H1 (cell line): Measurements from ENCODE around the gene HOXB8. TPM values are rescaled to one million over a fixed set of nuclear protein-coding genes. Genes with fewer than 3 reads are reported as not detected.

Source experiments
- CTCF ChIA-PET: fragments of 300-600 bp; sonication (Branson Sonifier 250); formaldehyde crosslinking; loops from one replicate; lab custom pipeline; 2021; ENCODE audit not compliant: partially characterized antibody; lab: Charles Lee
- POLR2A ChIA-PET: fragments of 300-600 bp; sonication (Branson Sonifier 250); formaldehyde crosslinking; loops from one replicate; lab custom pipeline; 2021; ENCODE audit warnings: inconsistent platforms; ENCODE audit not compliant: partially characterized antibody; lab: Charles Lee
- DNase-seq, 2 experiments: peaks; one replicate each; pipeline versions ENCODE4 v3.0.0 to v3.0.0-alpha.2; 2010 to 2022; ENCODE audit warnings: low spot score in 2 of 2, low read depth in 1 of 2, mixed read lengths in 1 of 2
- FAIRE-seq: peaks from 2 replicates; lab custom pipeline; 2011; peaks lifted over from hg19 to GRCh38; lab: Jason Lieb, UNC
- H2AFZ ChIP-seq: 2 replicates; pipeline ENCODE4 v1.8.1; 2012; ENCODE audit warnings: low read length, inconsistent platforms
- H2AK5ac ChIP-seq: 2 replicates; pipeline ENCODE4 v1.6.1; 2013; ENCODE audit warnings: low read depth, low read length
- H2BK120ac ChIP-seq: replicated peaks from 2 replicates; pipeline ENCODE3; 2013; ENCODE audit warnings: low read depth, low read length, inconsistent platforms
- H2BK12ac ChIP-seq: 2 replicates; pipeline ENCODE4 v1.6.1; 2013; ENCODE audit warnings: low read depth, low read length
- H2BK15ac ChIP-seq: 2 replicates; pipeline ENCODE4 v1.6.1; 2013; ENCODE audit warnings: low read length
- H2BK20ac ChIP-seq: 2 replicates; pipeline ENCODE4 v1.6.1; 2013; ENCODE audit warnings: low read length
- H2BK5ac ChIP-seq: 2 replicates; pipeline ENCODE4 v1.6.1; 2013; ENCODE audit warnings: low read depth, low read length
- H3K14ac ChIP-seq: 2 replicates; pipeline ENCODE4 v1.6.1; 2013; ENCODE audit warnings: inconsistent platforms; ENCODE audit not compliant: insufficient read length
- H3K18ac ChIP-seq: 2 replicates; pipeline ENCODE4 v1.6.1; 2013; ENCODE audit warnings: low read length; ENCODE audit errors: extremely low read depth
- H3K23ac ChIP-seq: 2 replicates; pipeline ENCODE4 v1.6.1; 2013; ENCODE audit warnings: inconsistent platforms; ENCODE audit not compliant: insufficient read length
- H3K23me2 ChIP-seq: 2 replicates; pipeline ENCODE4 v1.6.1; 2013; ENCODE audit warnings: low read depth, low read length
- H3K27ac ChIP-seq: 2 replicates; pipeline ENCODE4 v1.6.1; 2011; ENCODE audit warnings: low read depth, low read length, inconsistent platforms
- H3K27me3 ChIP-seq, 4 experiments: replicated peaks in 1 of 4; 1 replicate in 1 of 4; 2 replicates in 3 of 4; pipeline versions ENCODE4 v1.6.1 to v1.8.1; 2011 to 2013; ENCODE audit warnings: low read length in 3 of 4, mild to moderate bottlenecking in 3 of 4, inconsistent platforms in 2 of 4, mixed read lengths in 2 of 4, moderate library complexity in 1 of 4; ENCODE audit not compliant: control insufficient read depth in 3 of 4, insufficient read depth in 3 of 4; ENCODE audit errors: extremely low read depth in 1 of 4
- H3K36me3 ChIP-seq, 4 experiments: 2 replicates each; pipeline versions ENCODE4 v1.6.1 to v1.8.1; 2011 to 2013; ENCODE audit warnings: mild to moderate bottlenecking in 4 of 4, low read length in 3 of 4, moderate library complexity in 2 of 4, control low read depth in 1 of 4, inconsistent platforms in 1 of 4; ENCODE audit not compliant: insufficient read depth in 4 of 4, control insufficient read depth in 2 of 4
- H3K4ac ChIP-seq: replicated peaks from 2 replicates; pipeline ENCODE3; 2013; ENCODE audit warnings: low read length, low read depth, mixed read lengths, inconsistent platforms; ENCODE audit not compliant: insufficient read length
- H3K4me1 ChIP-seq, 4 experiments: replicated peaks in 1 of 4; 1 replicate in 1 of 4; 2 replicates in 3 of 4; pipeline versions ENCODE4 v1.6.1 to v1.8.1; 2011 to 2013; ENCODE audit warnings: low read length in 3 of 4, inconsistent platforms in 2 of 4, mixed read lengths in 1 of 4; ENCODE audit not compliant: insufficient read depth in 4 of 4, control insufficient read depth in 3 of 4
- H3K4me2 ChIP-seq, 2 experiments: 2 replicates each; pipeline versions ENCODE4 v1.6.1 to v1.8.1; 2011 to 2013; ENCODE audit warnings: low read depth in 2 of 2, low read length in 2 of 2, control low read depth in 1 of 2, inconsistent platforms in 1 of 2, mild to moderate bottlenecking in 1 of 2; ENCODE audit not compliant: insufficient read depth in 1 of 2
- H3K4me3 ChIP-seq, 4 experiments: fragments of 200-600, 300-600 bp in 1 of 4; sonication (generic), shearing (Covaris generic), sonication (Bioruptor Twin) in 1 of 4; 2 replicates each; pipeline versions ENCODE4 v1.5.1 to v1.8.1; 2011 to 2016; ENCODE audit warnings: low read length in 4 of 4, low read depth in 3 of 4, control low read depth in 2 of 4, inconsistent platforms in 2 of 4, mild to moderate bottlenecking in 2 of 4, mixed read lengths in 1 of 4, moderate library complexity in 1 of 4; ENCODE audit not compliant: insufficient read depth in 2 of 4; ENCODE audit errors: extremely low read depth in 1 of 4
- H3K56ac ChIP-seq: replicated peaks from 2 replicates; pipeline ENCODE3; 2013; ENCODE audit warnings: low read depth, mild to moderate bottlenecking, mixed read lengths, low read length, inconsistent platforms; ENCODE audit not compliant: insufficient read length
- H3K79me1 ChIP-seq: 2 replicates; pipeline ENCODE4 v1.6.1; 2013; ENCODE audit warnings: low read depth, low read length, control low read depth
- H3K79me2 ChIP-seq, 2 experiments: 2 replicates each; pipeline versions ENCODE4 v1.6.1 to v1.8.1; 2012 to 2013; ENCODE audit warnings: low read length in 2 of 2, mild to moderate bottlenecking in 2 of 2, inconsistent platforms in 1 of 2; ENCODE audit not compliant: insufficient read depth in 2 of 2, control insufficient read depth in 1 of 2
- H3K9ac ChIP-seq, 4 experiments: replicated peaks in 1 of 4; 1 replicate in 1 of 4; 2 replicates in 3 of 4; pipeline versions ENCODE4 v1.6.1 to v1.8.1; 2011 to 2013; ENCODE audit warnings: low read depth in 3 of 4, low read length in 3 of 4, control low read depth in 2 of 4, mild to moderate bottlenecking in 2 of 4, moderate library complexity in 2 of 4, inconsistent platforms in 1 of 4; ENCODE audit errors: extremely low read depth in 1 of 4
- H3K9me3 ChIP-seq, 2 experiments: 2 replicates each; pipeline versions ENCODE4 v1.6.1 to v1.8.1; 2012 to 2013; ENCODE audit warnings: mild to moderate bottlenecking in 2 of 2, moderate library complexity in 2 of 2, control low read depth in 1 of 2, inconsistent platforms in 1 of 2, low read depth in 1 of 2, low read length in 1 of 2, mixed read lengths in 1 of 2; ENCODE audit not compliant: insufficient read depth in 2 of 2
- H4K20me1 ChIP-seq, 2 experiments: replicated peaks in 1 of 2; 2 replicates each; pipeline versions ENCODE3 to v1.8.1; 2011 to 2013; ENCODE audit warnings: inconsistent platforms in 2 of 2, low read length in 2 of 2, mild to moderate bottlenecking in 1 of 2; ENCODE audit not compliant: insufficient read depth in 2 of 2, control insufficient read depth in 1 of 2
- H4K5ac ChIP-seq: 2 replicates; pipeline ENCODE4 v1.6.1; 2013; ENCODE audit warnings: low read length, low read depth, mixed read lengths, inconsistent platforms; ENCODE audit not compliant: insufficient read length
- H4K8ac ChIP-seq: 2 replicates; pipeline ENCODE4 v1.8.0; 2013; ENCODE audit warnings: mild to moderate bottlenecking, moderate library complexity, low read length, inconsistent platforms; ENCODE audit not compliant: insufficient read depth; ENCODE audit errors: extremely low read depth
- H4K91ac ChIP-seq: replicated peaks from 2 replicates; pipeline ENCODE3; 2013; ENCODE audit warnings: low read length, mixed read lengths, inconsistent platforms; ENCODE audit not compliant: insufficient read length
- BRCA1 ChIP-seq: IDR thresholded peaks from 2 replicates; pipeline ENCODE4 v1.6.1; 2012; ENCODE audit warnings: low read depth, low read length, improper control_type of control experiment
- CBX8 ChIP-seq: fragments of 300-800, 300-1000 bp; sonication (generic); IDR thresholded peaks from 2 replicates; pipeline ENCODE4 v1.7.1; 2016; ENCODE audit warnings: low read depth, low read length, borderline replicate concordance
- CEBPB ChIP-seq: IDR thresholded peaks from 2 replicates; pipeline ENCODE4 v1.6.1; 2012; ENCODE audit warnings: low read depth, low read length
- EP300 ChIP-seq, 2 experiments: IDR thresholded peaks; 1 replicate in 1 of 2; 2 replicates in 1 of 2; pipeline ENCODE4 v1.6.1; 2011 to 2012; ENCODE audit warnings: low read depth in 2 of 2, low read length in 2 of 2, mild to moderate bottlenecking in 2 of 2, borderline replicate concordance in 1 of 2, inconsistent platforms in 1 of 2, moderate library complexity in 1 of 2
- EZH2 ChIP-seq: fragments of 200-600 bp; sonication (generic); IDR thresholded peaks from 2 replicates; pipeline ENCODE4 v1.7.1; 2012; ENCODE audit warnings: low read depth, mild to moderate bottlenecking, moderate library complexity, low read length, inconsistent platforms; ENCODE audit not compliant: severe bottlenecking
- KDM5A ChIP-seq: fragments of 200-600 bp; IDR thresholded peaks from 2 replicates; pipeline ENCODE4 v1.7.1; 2012; ENCODE audit warnings: mild to moderate bottlenecking, low read length, inconsistent platforms, mixed read lengths
- SP1 ChIP-seq: IDR thresholded peaks from 2 replicates; pipeline ENCODE4 v1.6.1; 2011; ENCODE audit warnings: low read depth, low read length
- SUZ12 ChIP-seq: fragments of 200-600 bp; sonication (generic); IDR thresholded peaks from 2 replicates; pipeline ENCODE4 v1.6.1; 2012; ENCODE audit warnings: mild to moderate bottlenecking, inconsistent platforms, low read length, moderate library complexity, mixed read lengths
- TAF7 ChIP-seq: optimal IDR thresholded peaks from 2 replicates; pipeline ENCODE3; 2011; ENCODE audit warnings: low read depth, mild to moderate bottlenecking, inconsistent platforms, low read length, moderate library complexity, borderline replicate concordance
- WGBS, 2 experiments: shearing (Covaris generic) in 1 of 2; methylation state at CpG; one replicate each; pipeline versions ENCODE4 v1.1.6 to v1.1.7; 2013 to 2015; ENCODE audit warnings: low lambda C conversion rate in 2 of 2, mixed read lengths in 2 of 2, inconsistent platforms in 1 of 2, low coverage in 1 of 2, missing lambda C conversion rate in 1 of 2; ENCODE audit not compliant: insufficient replicate concordance in 2 of 2, insufficient coverage in 1 of 2, insufficient read length in 1 of 2; ENCODE audit errors: extremely low coverage in 1 of 2, missing lambda C conversion rate in 1 of 2; 5-methylcytosine and 5-hydroxymethylcytosine counted together
- polyA plus RNA-seq, 7 experiments: library from polyadenylated mRNA; depleted of rRNA in 3 of 7; stranded (reverse) in 5 of 7; unstranded in 2 of 7; fragments of >200 nt in 5 of 7; fragments of 200-250 nt in 2 of 7; gene quantifications; 1 replicate in 5 of 7; 2 replicates in 1 of 7; 4 replicates in 1 of 7; pipeline versions ENCODE4 v1.2.1 to v1.2.3, GENCODE V29; 2011 to 2013; ENCODE audit warnings: missing spikeins in 2 of 7, mixed read lengths in 2 of 7
- total RNA-seq: library from RNA; stranded (reverse); fragmentation: NEBNext Ultra II Directional; extraction: Animal tissue kit (Norgen Biotek cat#: 25700); gene quantifications from 2 replicates; pipeline ENCODE4 v1.2.1, GENCODE V29; 2021

The HOXB8 gene
- total and polyA plus RNA-seq, 2 of the 8 experiments (the other 6 are each of a cell fraction or from before 2014, with no cell fraction given), result not detected

GRCh38 chr17:48583708-48584222, 31.3 kb downstream of the HOXB8 start:
- Histone ChIP-seq H3K18ac (no peak overlapping the region), H3K79me1 (no peaks in the 10 kb centered on the region), H3K56ac (no peak overlapping the region), H3K4ac (no peak overlapping the region), H2BK12ac (no peak overlapping the region), H3K36me3 (peaks cover 0 to 16% (median 0%) of the 10 kb centered on the region in 4 experiments; a peak in 1 of 8 replicates), H3K9ac (no peak overlapping the region), H4K20me1 (peaks cover 25 to 44% of the 10 kb centered on the region in 2 experiments), H4K5ac (no peak overlapping the region), H2AK5ac (no peak overlapping the region), H3K4me1 (peaks cover 0 to 5% (median 4%) of the 10 kb centered on the region in 4 experiments; a peak in 4 of 7 replicates), H3K27ac (no peak overlapping the region), H2BK5ac (no peak overlapping the region), H2BK15ac (no peak overlapping the region), H4K91ac (no peak overlapping the region), H3K4me2 (no peak overlapping the region), H2BK120ac (no peak overlapping the region), H2BK20ac (no peak overlapping the region), H3K23ac (no peak overlapping the region), H3K79me2 (no peaks in the 10 kb centered on the region), H3K14ac (no peak overlapping the region), H3K4me3 (no peak overlapping the region), H3K9me3 (no peaks in the 10 kb centered on the region), H3K23me2 (no peaks in the 10 kb centered on the region), H3K27me3 (peaks cover 99 to 100% (median 100%) of the 10 kb centered on the region in 4 experiments), H2AFZ (no peak overlapping the region), H4K8ac (no peak overlapping the region)
- POLR2A ChIA-PET, result no interaction called here
- TF ChIP-seq KDM5A (no peak), BRCA1 (no peak), EP300 (IDR thresholded peaks at IDR 0.05; ENCODE audit: borderline replicate concordance in 1 of 2, low read depth in 2 of 2, low read length in 2 of 2) (no peak), SUZ12 (peak; percentile 36; the same call in 1 of the 2 replicates), CEBPB (no peak), EZH2 (peak; percentile 70), CBX8 (peak; percentile 33; the same call in 1 of the 2 replicates), SP1 (no peak), TAF7 (no peak)
- FAIRE-seq, result no peak
- CTCF ChIA-PET, result interaction anchor here (0.6 to 2.6 kb wide), 11 partner anchors 17 to 113 kb away, joined by 3 to 9 read pairs (median 5); no protein-coding TSS in a partner anchor
- WGBS, 2 experiments, result 34% methylated on average over 3 of the region's 3 CpGs; no CpG with 5 or more reads in 1 of the 2 experiments
- no peak for DNase-seq
